HG03460 (cell line): Measurements from ENCODE around the gene WIPF3.
"Not testable (repeated sequence)": the region's sequence is repeated elsewhere in the genome, so short reads cannot be mapped to it uniquely, and the experiment has no call there.

ENCODE experiments used
- ATAC-seq: cut with Tn5 transposase; IDR thresholded peaks from one replicate; pipeline ENCODE4 v1.9.1; 2021; ENCODE audit not compliant: unreplicated experiment

The WIPF3 gene

GRCh38 chr7:29946428-29947186 is 140.3 kb downstream of the WIPF3 start:
- no peak for ATAC-seq

GRCh38 chr7:29948587-29948986 is 142.3 kb downstream of the WIPF3 start:
- ATAC-seq: no peak

GRCh38 chr7:29950480-29950879 is 144.2 kb downstream of the WIPF3 start:
- ATAC-seq: no peak

GRCh38 chr7:29951206-29951605 is 144.9 kb downstream of the WIPF3 start:
- no peak for ATAC-seq

GRCh38 chr7:29953726-29954347 is 147.5 kb downstream of the WIPF3 start:
- ATAC-seq: no peak

- ATAC-seq: no peak
Measured at GRCh38 chr7:29955075-29955792, 148.9 kb downstream of the WIPF3 start.

GRCh38 chr7:29955799-29956486 is 149.6 kb downstream of the WIPF3 start:
- peak; percentile 81 for ATAC-seq

GRCh38 chr7:29956487-29956836 is 150.2 kb downstream of the WIPF3 start:
- ATAC-seq: no peak

GRCh38 chr7:29957521-29958310 is 151.4 kb downstream of the WIPF3 start:
- no peak for ATAC-seq

- no peak for ATAC-seq
Measured at GRCh38 chr7:29958667-29959358, 152.5 kb downstream of the WIPF3 start.

- not testable (repeated sequence) for ATAC-seq
Measured at GRCh38 chr7:29961611-29962010, 155.3 kb downstream of the WIPF3 start.

- ATAC-seq: no peak
Measured at GRCh38 chr7:29962035-29962434, 155.7 kb downstream of the WIPF3 start.

GRCh38 chr7:29965030-29965429 is 158.7 kb downstream of the WIPF3 start:
- ATAC-seq: no peak
